Measurements from ENCODE around the gene SERPINA9. TPM values are rescaled to one million over a fixed set of nuclear protein-coding genes. Genes with fewer than 3 reads are reported as not detected.
"Not testable (repeated sequence)": the region's sequence is repeated elsewhere in the genome, so short reads cannot be mapped to it uniquely, and the experiment has no call there.

Gene SERPINA9
- total and polyA plus RNA-seq, 2 experiments from 2014 or later, result 0.31 TPM; not detected in 1

DNA sequence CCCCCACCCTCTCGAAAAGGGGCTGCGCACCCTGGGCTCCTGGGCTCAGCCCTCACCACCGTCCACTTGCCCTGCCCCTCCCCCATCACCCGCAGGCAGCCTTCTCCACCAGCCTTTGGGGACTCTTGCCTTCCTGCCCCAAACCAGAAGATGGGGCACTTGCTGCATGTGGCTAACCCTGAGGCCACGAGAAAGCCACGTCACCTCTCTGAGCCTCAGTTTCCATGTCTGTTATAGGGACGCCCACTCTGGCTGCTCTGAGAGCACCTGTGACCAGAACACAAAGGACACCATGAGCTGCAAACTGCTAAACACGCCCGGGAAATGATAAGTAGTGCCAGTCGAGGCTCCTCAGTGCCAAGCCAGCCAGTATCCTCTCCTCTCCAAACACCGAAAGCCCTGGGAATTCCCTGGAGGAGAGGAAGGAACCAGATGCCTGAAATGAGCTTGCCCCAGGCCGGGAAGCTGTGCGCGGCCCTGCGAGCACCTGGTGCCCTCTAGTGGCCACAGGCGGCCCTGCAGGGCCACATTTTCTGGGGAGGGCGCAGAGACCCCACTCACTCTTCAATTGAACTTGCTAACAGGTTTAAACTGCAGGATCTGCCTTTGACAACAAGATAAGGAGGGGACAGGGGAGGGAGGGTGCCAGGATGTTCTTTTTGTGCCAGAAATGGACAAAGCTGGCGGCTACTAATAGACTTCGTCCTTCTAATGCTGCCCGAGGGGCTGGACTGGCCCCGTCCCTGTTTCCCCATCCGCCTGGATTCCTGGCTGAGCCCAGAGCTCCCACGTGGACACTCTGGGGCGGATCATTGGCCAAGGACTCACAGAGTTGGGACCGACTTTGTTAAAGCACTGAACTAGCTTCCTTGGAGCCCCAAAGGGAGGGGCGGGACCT is 10.2 kb upstream of the SERPINA9 start:
- peaks cover 8% of the 10 kb centered on the region for H3K4me1 ChIP-seq (ENCODE audit: insufficient read depth)
- TF ChIP-seq EZH2 (IDR thresholded peaks at IDR 0.05; ENCODE audit: insufficient read depth, poor library complexity, severe bottlenecking) (no peak), EZH2phosphoT487 (IDR thresholded peaks at IDR 0.05; ENCODE audit: insufficient read depth, low read depth) (no peak)
- H3K79me2 ChIP-seq (ENCODE audit: insufficient read depth), result no peaks in the 10 kb centered on the region
- peaks cover 17% of the 10 kb centered on the region for H3K27me3 ChIP-seq (replicated peaks; ENCODE audit: insufficient read depth)
- 15 to 18% methylated on average over 26 of the region's 26 CpGs for WGBS, 2 experiments (ENCODE audit: low coverage in 1 of 2, low lambda C conversion rate in 2 of 2, missing lambda C conversion rate in 2 of 2)
- H3K36me3 ChIP-seq (ENCODE audit: low read depth), result no peaks in the 10 kb centered on the region
- H3K4me2 ChIP-seq (ENCODE audit: unreplicated experiment), result peak overlapping the region; percentile 41
- H3K27ac ChIP-seq, result no peak overlapping the region
- no peaks in the 10 kb centered on the region for H3K9me2 ChIP-seq (ENCODE audit: insufficient read depth)
- H2AFZ ChIP-seq, result peak overlapping the region; percentile 59; the same call in 1 of the 2 replicates
- H3K4me3 ChIP-seq, result no peak overlapping the region
- H4K20me1 ChIP-seq (ENCODE audit: insufficient read depth), result no peaks in the 10 kb centered on the region
- H3K9me3 ChIP-seq (ENCODE audit: low read depth), result no peaks in the 10 kb centered on the region
- in situ Hi-C loops (cut with MboI), result no loop called here
- peak; percentile 75 for DNase-seq
- no peak overlapping the region for H3K9ac ChIP-seq
- peaks cover 5% of the 10 kb centered on the region; the same call in 1 of the 2 replicates for H3F3A ChIP-seq (ENCODE audit: insufficient read depth)

DNA sequence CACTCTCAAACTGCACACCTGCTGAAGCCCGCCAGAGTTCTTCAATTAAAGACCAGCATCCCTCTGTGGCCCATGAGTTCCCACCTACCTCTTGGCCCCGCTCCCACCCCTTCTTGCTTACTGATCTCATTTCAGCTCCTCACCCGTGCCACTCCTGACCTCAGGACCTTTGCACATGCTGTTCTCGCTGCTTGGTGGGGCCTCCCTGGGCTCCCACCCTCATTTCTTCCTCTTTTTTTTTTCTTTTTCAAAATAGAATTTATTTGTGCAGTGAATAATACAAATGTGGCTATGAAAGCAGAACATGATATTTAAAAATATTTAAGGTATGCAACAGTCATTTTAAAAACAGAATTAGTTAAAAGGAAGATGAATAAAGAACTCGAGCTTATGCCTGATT is 8.5 kb upstream of the SERPINA9 start:
- 82 to 85% methylated on average over 5 of the region's 5 CpGs for WGBS, 2 experiments (ENCODE audit: low coverage in 1 of 2, low lambda C conversion rate in 2 of 2, missing lambda C conversion rate in 2 of 2)
- Histone ChIP-seq H3K27ac (no peak overlapping the region), H3K4me2 (ENCODE audit: unreplicated experiment) (no peak overlapping the region), H3K4me3 (no peak overlapping the region), H3K9me2 (ENCODE audit: insufficient read depth) (no peaks in the 10 kb centered on the region), H3K79me2 (ENCODE audit: insufficient read depth) (no peaks in the 10 kb centered on the region), H3K36me3 (ENCODE audit: low read depth) (no peaks in the 10 kb centered on the region), H3K27me3 (replicated peaks; ENCODE audit: insufficient read depth) (peaks cover 10% of the 10 kb centered on the region), H4K20me1 (ENCODE audit: insufficient read depth) (no peaks in the 10 kb centered on the region), H3K9me3 (ENCODE audit: low read depth) (no peaks in the 10 kb centered on the region), H3K4me1 (ENCODE audit: insufficient read depth) (peaks cover 17% of the 10 kb centered on the region), H2AFZ (no peak overlapping the region), H3F3A (ENCODE audit: insufficient read depth) (peaks cover 13% of the 10 kb centered on the region; the same call in 1 of the 2 replicates), H3K9ac (no peak overlapping the region)
- in situ Hi-C loops (cut with MboI), result no loop called here
- no peak for DNase-seq
- no peak for TF ChIP-seq EZH2 (IDR thresholded peaks at IDR 0.05; ENCODE audit: insufficient read depth, poor library complexity, severe bottlenecking)
- TF ChIP-seq EZH2phosphoT487 (IDR thresholded peaks at IDR 0.05; ENCODE audit: insufficient read depth, low read depth), result no peak

- H3K36me3 ChIP-seq (ENCODE audit: low read depth), result no peaks in the 10 kb centered on the region
- 53 to 58% methylated on average over 7 of the region's 7 CpGs for WGBS, 2 experiments (ENCODE audit: low coverage in 1 of 2, low lambda C conversion rate in 2 of 2, missing lambda C conversion rate in 2 of 2)
- H3F3A ChIP-seq (ENCODE audit: insufficient read depth), result peaks cover 13% of the 10 kb centered on the region; the same call in 1 of the 2 replicates
- H3K27ac ChIP-seq, result no peak overlapping the region
- DNase-seq, result peak; percentile 62
- H3K9ac ChIP-seq, result no peak overlapping the region
- H3K4me2 ChIP-seq (ENCODE audit: unreplicated experiment), result no peak overlapping the region
- no peaks in the 10 kb centered on the region for H4K20me1 ChIP-seq (ENCODE audit: insufficient read depth)
- in situ Hi-C loops (cut with MboI), result no loop called here
- H3K9me2 ChIP-seq (ENCODE audit: insufficient read depth), result no peaks in the 10 kb centered on the region
- H3K4me1 ChIP-seq (ENCODE audit: insufficient read depth), result peaks cover 17% of the 10 kb centered on the region
- TF ChIP-seq EZH2 (IDR thresholded peaks at IDR 0.05; ENCODE audit: insufficient read depth, poor library complexity, severe bottlenecking), result no peak
- no peak for TF ChIP-seq EZH2phosphoT487 (IDR thresholded peaks at IDR 0.05; ENCODE audit: insufficient read depth, low read depth)
- H3K4me3 ChIP-seq, result no peak overlapping the region
- no peak overlapping the region for H2AFZ ChIP-seq
- H3K9me3 ChIP-seq (ENCODE audit: low read depth), result no peaks in the 10 kb centered on the region
- H3K27me3 ChIP-seq (replicated peaks; ENCODE audit: insufficient read depth), result peaks cover 10% of the 10 kb centered on the region
- H3K79me2 ChIP-seq (ENCODE audit: insufficient read depth), result no peaks in the 10 kb centered on the region
Observed at GRCh38 chr14:94483729-94484275, 7.8 kb upstream of the SERPINA9 start.

- Histone ChIP-seq H3K4me2 (ENCODE audit: unreplicated experiment) (no peak overlapping the region), H3K27me3 (replicated peaks; ENCODE audit: insufficient read depth) (peaks cover 4% of the 10 kb centered on the region), H2AFZ (no peak overlapping the region), H3K9me3 (ENCODE audit: low read depth) (no peaks in the 10 kb centered on the region), H3F3A (ENCODE audit: insufficient read depth) (peaks cover 13% of the 10 kb centered on the region; the same call in 1 of the 2 replicates), H4K20me1 (ENCODE audit: insufficient read depth) (no peaks in the 10 kb centered on the region), H3K4me3 (no peak overlapping the region), H3K36me3 (ENCODE audit: low read depth) (no peaks in the 10 kb centered on the region), H3K9me2 (ENCODE audit: insufficient read depth) (no peaks in the 10 kb centered on the region), H3K4me1 (ENCODE audit: insufficient read depth) (peaks cover 17% of the 10 kb centered on the region), H3K27ac (no peak overlapping the region), H3K9ac (no peak overlapping the region), H3K79me2 (ENCODE audit: insufficient read depth) (no peaks in the 10 kb centered on the region)
- in situ Hi-C loops (cut with MboI), result no loop called here
- no peak for TF ChIP-seq EZH2phosphoT487 (IDR thresholded peaks at IDR 0.05; ENCODE audit: insufficient read depth, low read depth)
- TF ChIP-seq EZH2 (IDR thresholded peaks at IDR 0.05; ENCODE audit: insufficient read depth, poor library complexity, severe bottlenecking), result no peak
- 87 to 89% methylated on average over 10 of the region's 10 CpGs for WGBS, 2 experiments (ENCODE audit: low coverage in 1 of 2, low lambda C conversion rate in 2 of 2, missing lambda C conversion rate in 2 of 2)
- no peak for DNase-seq
Observed at GRCh38 chr14:94483071-94483451, 7.1 kb upstream of the SERPINA9 start.

GRCh38 chr14:94482132-94483070 is 6.4 kb upstream of the SERPINA9 start:
- H3K27me3 ChIP-seq (replicated peaks; ENCODE audit: insufficient read depth); H3K27ac ChIP-seq; H3K79me2 ChIP-seq (ENCODE audit: insufficient read depth); H3K4me3 ChIP-seq; in situ Hi-C loops (cut with MboI); H2AFZ ChIP-seq; H3K36me3 ChIP-seq (ENCODE audit: low read depth); DNase-seq; H3K9me2 ChIP-seq (ENCODE audit: insufficient read depth); H3K9me3 ChIP-seq (ENCODE audit: low read depth); H3K9ac ChIP-seq; H4K20me1 ChIP-seq (ENCODE audit: insufficient read depth); H3K4me2 ChIP-seq (ENCODE audit: unreplicated experiment): not testable (repeated sequence)
- peaks cover 13% of the 10 kb centered on the region; the same call in 1 of the 2 replicates for H3F3A ChIP-seq (ENCODE audit: insufficient read depth)
- 89 to 93% methylated on average over 10 of the region's 10 CpGs for WGBS, 2 experiments (ENCODE audit: low coverage in 1 of 2, low lambda C conversion rate in 2 of 2, missing lambda C conversion rate in 2 of 2)
- H3K4me1 ChIP-seq (ENCODE audit: insufficient read depth), result peaks cover 17% of the 10 kb centered on the region

Measured in GM23248 (cell line).